ENCODE results near the gene PPIL4. TPM values are rescaled to one million over a fixed set of nuclear protein-coding genes. Genes with fewer than 3 reads are reported as not detected.

The PPIL4 gene
- total and polyA plus RNA-seq, 2 of the 13 experiments (the other 11 are each of a cell fraction or from before 2014, with no cell fraction given) = 5.5 to 46.0 TPM

GRCh38 chr6:149566410-149567193, 20.8 kb upstream of the PPIL4 start (continued):
- TF ChIP-seq ZNF281 (CRISPR knock-in tag; IDR thresholded peaks at IDR 0.05; ENCODE audit: borderline replicate concordance) (no peak), ZSCAN22 (CRISPR knock-in tag; IDR thresholded peaks at IDR 0.05) (no peak), ZNF329 (CRISPR knock-in tag; IDR thresholded peaks at IDR 0.05; ENCODE audit: low read depth) (no peak; the same call in none of the 2 replicates), RAD21 (CRISPR knock-in tag; IDR thresholded peaks at IDR 0.05) (peak; percentile 23; the same call in 1 of the 2 replicates), FOXA1 (IDR thresholded peaks at IDR 0.05) (no peak), FOXA1 (CRISPR knock-in tag; IDR thresholded peaks at IDR 0.05) (no peak), AKNA (CRISPR knock-in tag; IDR thresholded peaks at IDR 0.05; ENCODE audit: borderline replicate concordance) (no peak), HNF1B (CRISPR knock-in tag; IDR thresholded peaks at IDR 0.05) (peak; percentile 75), ZNF430 (CRISPR knock-in tag; IDR thresholded peaks at IDR 0.05) (no peak), ZNF44 (CRISPR knock-in tag; IDR thresholded peaks at IDR 0.05) (peak; percentile 91), JUND (CRISPR knock-in tag; IDR thresholded peaks at IDR 0.05) (no peak), ZBTB20 (CRISPR knock-in tag; IDR thresholded peaks at IDR 0.05; ENCODE audit: borderline replicate concordance, low read depth) (peak; percentile 19; the same call in 1 of the 2 replicates), ZBTB38 (CRISPR knock-in tag; IDR thresholded peaks at IDR 0.05) (no peak)
